SK-N-MC (cell line): ENCODE measurements around the gene CHD3.
A peak's percentile ranks its signal among the peaks of the same experiment; 100 is the strongest.

ENCODE experiments used
- DNase-seq: peaks from one replicate; pipeline ENCODE4 v3.0.0-alpha.2; 2011; ENCODE audit warnings: low read depth, low spot score
- H3K27ac ChIP-seq: fragments of 200-600 bp; sonication (generic); 2 replicates; pipeline ENCODE4 v1.5.1; 2016; ENCODE audit warnings: mixed run types
- H3K36me3 ChIP-seq: fragments of 200-600 bp; sonication (generic); 2 replicates; pipeline ENCODE4 v1.6.1; 2017; ENCODE audit warnings: antibody characterized with exemption, low read length, mixed read lengths; ENCODE audit not compliant: insufficient read depth
- H3K4me3 ChIP-seq: fragments of 200-600 bp; sonication (generic); 2 replicates; pipeline ENCODE4 v1.5.1; 2016
- H3K9ac ChIP-seq: fragments of 200-600 bp; sonication (generic); 2 replicates; pipeline ENCODE4 v1.8.0; 2017; ENCODE audit warnings: mixed run types, mixed read lengths; ENCODE audit not compliant: insufficient read length
- H3K9me3 ChIP-seq: fragments of 200-600 bp; sonication (generic); 2 replicates; pipeline ENCODE4 v1.6.1; 2017; ENCODE audit warnings: low read depth, mild to moderate bottlenecking, antibody characterized with exemption, low read length, moderate library complexity, mixed read lengths
- EZH2 ChIP-seq: fragments of 200-600 bp; sonication (generic); IDR thresholded peaks from one replicate; pipeline ENCODE4 v1.6.1; 2017; ENCODE audit warnings: antibody characterized with exemption
- FOXP2 ChIP-seq: optimal IDR thresholded peaks from 2 replicates; pipeline ENCODE3; 2011; ENCODE audit warnings: mild to moderate bottlenecking, moderate library complexity; ENCODE audit not compliant: insufficient read depth; ENCODE audit errors: extremely low read length, control extremely low read depth
- POLR2AphosphoS5 ChIP-seq: IDR thresholded peaks from 2 replicates; pipeline ENCODE4 v1.6.1; 2012; ENCODE audit warnings: mild to moderate bottlenecking, low read depth, low read length, borderline replicate concordance

CHD3 gene

GRCh38 chr17:7897773-7898172, 9.2 kb downstream of the CHD3 start:
- Histone ChIP-seq H3K9me3 (no peaks in the 10 kb centered on the region), H3K27ac (no peak overlapping the region), H3K4me3 (no peak overlapping the region), H3K9ac (no peak overlapping the region), H3K36me3 (peaks cover 95% of the 10 kb centered on the region)
- no peak for DNase-seq
- TF ChIP-seq EZH2 (no peak), POLR2AphosphoS5 (no peak), FOXP2 (no peak)

GRCh38 chr17:7903154-7904103, 14.8 kb downstream of the CHD3 start:
- Histone ChIP-seq H3K9me3 (no peaks in the 10 kb centered on the region), H3K4me3 (no peak overlapping the region), H3K36me3 (peaks cover 99% of the 10 kb centered on the region), H3K9ac (no peak overlapping the region), H3K27ac (no peak overlapping the region)
- TF ChIP-seq FOXP2 = no peak
- TF ChIP-seq POLR2AphosphoS5 = no peak
- no peak for DNase-seq

DNA sequence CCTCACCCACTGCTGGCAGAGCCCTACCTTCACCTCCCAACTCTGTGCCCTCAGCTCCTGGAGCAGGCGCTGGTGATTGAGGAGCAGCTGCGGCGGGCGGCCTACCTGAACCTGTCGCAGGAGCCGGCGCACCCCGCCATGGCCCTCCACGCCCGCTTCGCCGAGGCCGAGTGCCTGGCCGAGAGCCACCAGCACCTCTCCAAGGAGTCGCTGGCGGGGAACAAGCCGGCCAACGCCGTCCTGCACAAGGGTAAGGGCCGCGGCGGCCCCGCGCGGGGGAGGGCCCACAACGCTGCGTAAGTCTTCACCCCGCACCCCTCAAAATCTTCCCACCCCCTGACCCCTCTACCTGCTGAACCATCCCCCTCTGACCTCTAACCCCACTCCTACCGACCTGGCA, 20.5 kb downstream of the CHD3 start:
- no peak overlapping the region for H3K9ac ChIP-seq
- H3K27ac ChIP-seq = no peak overlapping the region
- TF ChIP-seq EZH2 (no peak), POLR2AphosphoS5 (no peak), FOXP2 (no peak)
- H3K36me3 ChIP-seq = peaks cover 85% of the 10 kb centered on the region
- H3K9me3 ChIP-seq = no peaks in the 10 kb centered on the region
- H3K4me3 ChIP-seq = no peak overlapping the region
- DNase-seq = no peak

GRCh38 chr17:7910281-7910680, 21.7 kb downstream of the CHD3 start:
- no peak overlapping the region for H3K27ac ChIP-seq
- H3K9ac ChIP-seq = no peak overlapping the region
- no peak overlapping the region for H3K4me3 ChIP-seq
- TF ChIP-seq POLR2AphosphoS5 (no peak), EZH2 (no peak), FOXP2 (no peak)
- peaks cover 73% of the 10 kb centered on the region for H3K36me3 ChIP-seq
- no peaks in the 10 kb centered on the region for H3K9me3 ChIP-seq
- no peak for DNase-seq

DNA sequence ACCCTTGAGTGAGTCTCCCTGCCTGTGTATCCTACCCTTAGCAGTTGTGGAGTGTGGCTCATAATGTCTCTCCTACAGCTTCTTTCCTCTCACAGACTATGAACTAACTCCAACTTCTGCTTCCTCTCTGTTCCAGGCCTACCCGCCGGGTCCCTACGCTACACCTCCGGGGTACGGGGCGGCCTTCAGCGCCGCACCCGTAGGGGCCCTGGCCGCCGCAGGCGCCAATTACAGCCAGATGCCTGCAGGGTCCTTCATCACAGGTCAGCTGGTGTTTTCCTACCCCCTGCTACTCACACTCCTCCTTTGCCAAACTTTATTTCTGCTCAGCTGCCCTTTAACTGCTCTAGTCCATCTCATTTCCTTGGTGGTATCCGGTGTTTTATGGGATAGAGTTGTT, 22.1 kb downstream of the CHD3 start:
- no peak for TF ChIP-seq FOXP2
- no peak for TF ChIP-seq EZH2
- TF ChIP-seq POLR2AphosphoS5 = no peak
- Histone ChIP-seq H3K36me3 (peaks cover 69% of the 10 kb centered on the region), H3K9me3 (no peaks in the 10 kb centered on the region), H3K9ac (no peak overlapping the region), H3K4me3 (no peak overlapping the region), H3K27ac (no peak overlapping the region)
- DNase-seq = no peak

DNA sequence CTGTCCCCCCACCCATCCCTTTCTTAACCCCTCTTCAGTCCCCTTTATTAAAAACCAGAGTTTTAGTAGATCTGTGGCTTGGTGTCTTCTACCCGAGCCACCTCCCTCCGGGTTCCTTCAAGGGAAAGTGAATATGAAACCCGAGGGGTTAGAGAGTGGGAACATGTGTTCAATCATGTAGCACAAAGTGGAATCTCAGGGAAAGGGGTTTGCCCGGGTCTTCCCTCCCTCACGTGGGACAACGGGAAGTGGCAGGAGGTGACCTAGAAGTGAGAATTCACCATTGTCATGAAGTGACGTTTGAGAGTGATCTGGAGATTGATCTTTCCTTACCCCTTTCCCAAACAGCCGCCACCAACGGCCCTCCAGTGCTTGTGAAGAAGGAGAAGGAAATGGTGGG, 22.5 kb downstream of the CHD3 start:
- TF ChIP-seq EZH2 (no peak), FOXP2 (no peak), POLR2AphosphoS5 (no peak)
- peaks cover 65% of the 10 kb centered on the region for H3K36me3 ChIP-seq
- H3K4me3 ChIP-seq = no peak overlapping the region
- no peak overlapping the region for H3K9ac ChIP-seq
- no peak overlapping the region for H3K27ac ChIP-seq
- H3K9me3 ChIP-seq = no peaks in the 10 kb centered on the region
- DNase-seq = no peak

GRCh38 chr17:7912927-7913524, 24.4 kb downstream of the CHD3 start:
- H3K4me3 ChIP-seq = no peak overlapping the region
- H3K9me3 ChIP-seq = no peaks in the 10 kb centered on the region
- DNase-seq = no peak
- H3K27ac ChIP-seq = peak overlapping the region; percentile 55
- no peak for TF ChIP-seq POLR2AphosphoS5
- TF ChIP-seq EZH2 = no peak
- no peak for TF ChIP-seq FOXP2
- peaks cover 46% of the 10 kb centered on the region for H3K36me3 ChIP-seq
- no peak overlapping the region for H3K9ac ChIP-seq

GRCh38 chr17:7915179-7915610, 26.6 kb downstream of the CHD3 start:
- peak overlapping the region; percentile 54; the same call in 1 of the 2 replicates for H3K27ac ChIP-seq
- no peak for TF ChIP-seq FOXP2
- TF ChIP-seq POLR2AphosphoS5 = no peak
- TF ChIP-seq EZH2 = no peak
- peak overlapping the region; percentile 6 for H3K9ac ChIP-seq

More at GRCh38 chr17:7915179-7915610, 26.6 kb downstream of the CHD3 start:
- DNase-seq = no peak
- Histone ChIP-seq H3K9me3 (no peaks in the 10 kb centered on the region), H3K4me3 (peak overlapping the region; percentile 74), H3K36me3 (peaks cover 24% of the 10 kb centered on the region)
